ENCODE results near the gene IZUMO4. TPM values are rescaled to one million over a fixed set of nuclear protein-coding genes. Genes with fewer than 3 reads are reported as not detected.

IZUMO4 gene, protein sequence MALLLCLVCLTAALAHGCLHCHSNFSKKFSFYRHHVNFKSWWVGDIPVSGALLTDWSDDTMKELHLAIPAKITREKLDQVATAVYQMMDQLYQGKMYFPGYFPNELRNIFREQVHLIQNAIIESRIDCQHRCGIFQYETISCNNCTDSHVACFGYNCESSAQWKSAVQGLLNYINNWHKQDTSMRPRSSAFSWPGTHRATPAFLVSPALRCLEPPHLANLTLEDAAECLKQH
- total RNA-seq: 8.5 TPM

DNA sequence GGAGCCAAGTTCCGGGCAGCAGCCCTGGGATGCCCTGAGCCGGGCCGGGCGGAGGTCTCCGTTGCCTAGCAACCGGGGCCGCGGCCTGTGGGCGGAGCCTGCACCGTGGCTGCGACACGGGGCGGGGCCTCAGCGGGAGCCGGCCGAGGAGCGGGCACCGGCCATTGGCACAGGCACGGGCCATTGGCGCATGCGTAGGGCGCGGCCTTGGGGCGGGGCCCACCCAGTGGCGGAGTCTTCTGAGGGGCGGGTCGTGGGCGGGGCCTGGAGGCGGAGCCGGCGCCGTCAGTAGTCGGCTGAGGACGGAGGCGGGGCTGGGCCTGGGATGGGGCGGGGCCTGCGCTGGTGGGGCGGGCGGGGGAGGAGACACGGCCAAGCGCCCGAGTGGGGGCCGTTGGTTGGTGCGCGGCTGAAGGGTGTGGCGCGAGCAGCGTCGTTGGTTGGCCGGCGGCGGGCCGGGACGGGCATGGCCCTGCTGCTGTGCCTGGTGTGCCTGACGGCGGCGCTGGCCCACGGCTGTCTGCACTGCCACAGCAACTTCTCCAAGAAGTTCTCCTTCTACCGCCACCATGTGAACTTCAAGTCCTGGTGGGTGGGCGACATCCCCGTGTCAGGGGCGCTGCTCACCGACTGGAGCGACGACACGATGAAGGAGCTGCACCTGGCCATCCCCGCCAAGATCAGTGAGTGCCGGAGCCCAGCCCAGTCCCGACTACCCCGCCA is at the start of gene IZUMO4:
Gene IZUMO4, plus strand, starts transcription at position 436 of the 723 bp plus-strand sequence. Its CDS starts 31 bp downstream, at position 467.

DNA sequence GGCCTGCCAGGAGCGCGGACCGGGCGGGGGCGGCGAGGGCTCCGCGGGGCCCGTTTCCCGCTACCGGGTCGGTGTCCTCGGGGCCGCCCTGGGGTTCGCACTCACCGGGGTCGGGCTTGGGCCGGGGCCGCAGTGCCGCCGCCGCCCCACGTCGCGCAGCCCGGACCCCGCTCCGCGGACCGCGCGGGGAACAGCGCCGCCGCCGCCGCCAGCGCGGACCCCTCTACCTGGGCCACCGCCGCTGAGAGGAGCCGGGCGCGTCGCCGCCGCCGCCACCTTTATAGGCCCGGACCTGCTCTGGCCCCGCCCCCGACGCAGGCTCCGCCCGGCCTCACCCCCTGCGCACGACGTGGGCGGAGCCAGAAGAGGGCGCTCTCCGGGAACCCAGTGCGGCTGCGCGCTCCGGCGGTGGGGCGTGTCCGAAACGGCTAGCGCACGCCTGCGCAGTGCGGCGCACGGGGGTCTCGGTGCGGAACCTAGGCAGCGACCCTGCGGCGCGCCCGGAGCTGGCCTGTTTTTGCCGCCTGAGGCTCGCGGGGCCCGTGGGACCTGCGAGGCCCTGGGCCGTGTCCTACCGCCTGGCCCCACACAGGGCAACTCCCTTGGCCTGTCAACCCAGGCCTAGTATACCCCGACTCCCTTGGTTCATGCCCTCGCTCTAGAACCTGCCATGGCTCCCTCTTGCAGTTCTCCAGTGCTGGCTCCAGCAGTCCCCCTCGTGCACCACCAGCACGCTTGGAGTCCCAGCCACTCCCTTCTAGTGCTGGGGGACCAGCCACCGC is 45.5 kb upstream of the IZUMO4 start, which contains the start of gene MKNK2:
Gene MKNK2, minus strand, starts transcription at position 254 of the 782 bp plus-strand sequence. CDS start 393 bp downstream, outside the sequence.

GRCh38 chr19:2096034-2096479 is 658 bp upstream of the IZUMO4 start, which contains the start of gene MOB3A:
MOB3A (minus strand) TSS chr19:2096326; CDS start chr19:2078560, 17,766 bp downstream.

Other genes starting within 250 kb of the IZUMO4 start
- 9.2 TPM for gene REXO1, start 248.4 kb upstream of the IZUMO4 start, total RNA-seq
- gene KLF16, start 233.3 kb upstream of the IZUMO4 start, total RNA-seq: 4.6 TPM
- 48.4 TPM for gene ABHD17A, start 211.4 kb upstream of the IZUMO4 start, total RNA-seq
- gene ADAT3, start 191.5 kb upstream of the IZUMO4 start, total RNA-seq: 2.1 TPM
- gene SCAMP4, start 191.5 kb upstream of the IZUMO4 start, total RNA-seq: 16.1 TPM
- 33.9 TPM for gene CSNK1G2, start 155.7 kb upstream of the IZUMO4 start, total RNA-seq
- gene BTBD2, start 81.2 kb upstream of the IZUMO4 start, total RNA-seq: 59.3 TPM
- 20.8 TPM for gene MKNK2, start 45.7 kb upstream of the IZUMO4 start, total RNA-seq
- 15.5 TPM for gene MOB3A, start 589 bp upstream of the IZUMO4 start, total RNA-seq
- gene AP3D1, start 54.7 kb downstream of the IZUMO4 start, total RNA-seq: 78.4 TPM
- gene DOT1L, start 67.0 kb downstream of the IZUMO4 start, total RNA-seq: 7.6 TPM
- 49.8 TPM for gene PLEKHJ1, start 139.4 kb downstream of the IZUMO4 start, total RNA-seq
- 26.1 TPM for gene SF3A2, start 139.9 kb downstream of the IZUMO4 start, total RNA-seq
- gene AMH, start 152.4 kb downstream of the IZUMO4 start, total RNA-seq: 1.8 TPM
- gene JSRP1, start 159.5 kb downstream of the IZUMO4 start, total RNA-seq: not detected
- not detected for gene PEAK3, start 185.3 kb downstream of the IZUMO4 start, total RNA-seq
- 5.8 TPM for gene LINGO3, start 211.2 kb downstream of the IZUMO4 start, total RNA-seq
- 84.0 TPM for gene LSM7, start 231.7 kb downstream of the IZUMO4 start, total RNA-seq
- gene SPPL2B, start 231.8 kb downstream of the IZUMO4 start, total RNA-seq: 29.3 TPM